ENCODE data around the gene ELF2. TPM values are rescaled to one million over a fixed set of nuclear protein-coding genes. Genes with fewer than 3 reads are reported as not detected.

Gene ELF2
- total RNA-seq, result 28.7 and 41.6 TPM in 2 replicates

DNA sequence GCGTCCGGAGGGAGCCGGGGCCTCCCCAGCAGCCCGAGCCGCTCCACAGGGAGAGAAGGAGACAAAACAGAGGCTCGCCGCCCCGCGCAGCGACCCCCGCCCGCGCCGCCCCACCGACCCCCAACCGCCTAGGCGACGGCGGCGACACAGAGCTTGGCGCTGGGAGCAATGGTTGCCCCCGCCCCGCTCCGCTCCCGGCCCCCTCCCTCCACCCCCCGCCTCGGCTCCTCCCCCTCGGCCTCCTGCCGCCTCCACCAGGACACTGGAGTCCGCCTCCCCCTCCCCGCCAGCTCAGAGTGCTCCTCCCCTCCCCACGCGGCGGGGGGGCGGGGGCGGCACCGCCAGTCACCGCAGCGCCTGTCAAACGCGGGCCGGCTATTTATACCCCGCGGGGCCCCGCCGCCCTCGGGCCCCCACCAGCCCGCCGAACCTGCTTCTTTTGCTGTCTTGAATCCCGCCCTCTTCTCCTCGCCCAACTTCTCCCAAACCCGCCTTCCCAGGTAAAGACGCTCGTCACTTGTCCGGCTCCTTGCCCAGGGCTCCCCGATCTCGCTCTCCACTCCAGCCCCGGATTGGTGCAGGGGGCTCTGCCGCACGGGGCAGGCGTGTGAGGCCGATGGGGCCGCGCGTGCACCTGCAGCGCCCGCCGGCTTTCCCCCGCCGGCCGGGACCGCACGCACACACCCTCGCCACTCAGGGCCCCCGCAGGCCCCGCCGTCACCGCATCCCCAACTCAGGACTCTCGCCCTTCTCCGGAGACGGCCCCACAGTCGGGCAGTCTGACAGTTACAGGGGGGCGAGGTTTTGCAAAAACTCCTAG, at the start of gene ELF2:
Gene ELF2 (minus strand): TSS at position 170 of the 820 bp plus-strand sequence. CDS start 39,517 bp downstream, outside the sequence.

DNA sequence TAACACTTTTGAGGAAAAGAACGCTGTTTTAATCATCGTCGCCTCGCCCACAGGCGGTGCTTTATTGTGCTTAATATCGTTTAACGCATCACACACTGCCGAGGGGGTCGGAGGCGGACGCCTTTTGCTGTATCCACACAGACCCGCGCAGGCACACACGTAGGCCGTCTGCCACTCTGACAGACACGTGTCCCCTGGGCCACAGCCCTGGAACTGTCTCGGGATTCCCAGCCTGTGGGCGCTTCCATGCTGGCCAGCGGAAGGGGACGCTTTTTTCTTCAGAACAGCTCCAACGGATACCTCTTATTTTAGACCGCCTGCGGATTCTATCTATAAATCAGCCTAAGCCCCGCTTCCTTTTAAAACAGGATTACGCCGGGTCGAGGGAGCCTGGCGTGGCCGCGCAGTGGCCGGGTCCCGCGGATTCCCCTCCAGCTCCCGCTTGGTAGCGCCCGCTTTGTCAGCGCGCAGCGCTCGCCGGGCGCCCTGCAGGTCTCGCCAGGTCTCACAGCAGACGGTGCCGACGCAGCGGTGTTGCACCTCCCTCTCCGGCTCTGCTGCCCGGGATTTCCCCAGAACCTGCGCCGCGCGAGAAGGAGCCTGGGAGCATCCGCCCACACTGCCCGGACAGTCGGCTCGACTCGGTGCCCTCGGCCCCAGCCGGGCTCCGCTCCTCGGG, 161.6 kb downstream of the ELF2 start, which contains the start of gene NOCT:
Gene NOCT (plus strand): TSS at position 513 of the 679 bp plus-strand sequence. CDS start 201 bp downstream, outside the sequence.

Other genes starting within 250 kb of the ELF2 start
- 27.7 and 38.0 TPM in 2 replicates for gene NOCT, start 161.4 kb downstream of the ELF2 start, total RNA-seq
- 0.21 and 0.34 TPM in 2 replicates for gene MGARP, start 103.0 kb upstream of the ELF2 start, total RNA-seq
- gene NAA15, start 124.3 kb upstream of the ELF2 start, total RNA-seq, result 51.9 and 64.0 TPM in 2 replicates
- gene NDUFC1, start 125.3 kb upstream of the ELF2 start, total RNA-seq, result 30.3 and 36.6 TPM in 2 replicates

Data from nasal cavity respiratory epithelium epithelial cell of viscerocranial mucosa (primary cell).